A549 (cell line): ENCODE results near the gene UBE2H.

Experiments
- ATOH8 ChIP-seq: fragments of 250-450 bp; sonication (Bioruptor Pico); IDR thresholded peaks from 2 replicates; pipeline ENCODE4 v1.5.0; 2020; ENCODE audit warnings: low read depth, mild to moderate bottlenecking, moderate library complexity
- CHD2 ChIP-seq: fragments of 150-350 bp; IDR thresholded peaks from 2 replicates; pipeline ENCODE4 v1.6.1; 2014; ENCODE audit warnings: low read length; ENCODE audit not compliant: partially characterized antibody
- CTCF ChIP-seq: fragments of >200 bp; sonication (Bioruptor Twin); formaldehyde crosslinking; IDR thresholded peaks from 3 replicates; pipeline ENCODE4 v1.5.1; 2016
- EP300 ChIP-seq, 2 experiments: fragments of >200 bp; sonication (Bioruptor Twin); formaldehyde crosslinking; IDR thresholded peaks; 2 replicates in 1 of 2; 3 replicates in 1 of 2; pipeline ENCODE4 v1.6.1; 2016 to 2017
- ESRRA ChIP-seq: fragments of 150-350 bp; IDR thresholded peaks from 2 replicates; pipeline ENCODE4 v1.6.1; 2014; ENCODE audit warnings: mild to moderate bottlenecking, low read length, borderline replicate concordance
- MAX ChIP-seq: IDR thresholded peaks from 2 replicates; pipeline ENCODE4 v1.6.1; 2012
- MAZ ChIP-seq: fragments of 150-350 bp; IDR thresholded peaks from 2 replicates; pipeline ENCODE4 v1.6.1; 2014; ENCODE audit warnings: antibody characterized with exemption, low read depth, low read length, borderline replicate concordance
- POLR2A ChIP-seq: IDR thresholded peaks from 2 replicates; pipeline ENCODE4 v1.6.1; 2012; ENCODE audit warnings: mild to moderate bottlenecking, low read length
- RARB ChIP-seq: fragments of 250-450 bp; sonication (Bioruptor Pico); IDR thresholded peaks from 2 replicates; pipeline ENCODE4 v1.8.0; 2021; ENCODE audit warnings: mild to moderate bottlenecking, moderate library complexity
- RCOR1 ChIP-seq: fragments of 150-350 bp; IDR thresholded peaks from 2 replicates; pipeline ENCODE4 v1.6.1; 2014; ENCODE audit warnings: antibody characterized with exemption, low read length, low read depth
- REST ChIP-seq: fragments of 200-600 bp; sonication (generic); IDR thresholded peaks from 2 replicates; pipeline ENCODE4 v1.6.1; 2016; ENCODE audit warnings: antibody characterized with exemption, mild to moderate bottlenecking, moderate library complexity
- TP53 ChIP-seq: fragments of 250-450 bp; sonication (Bioruptor Pico); IDR thresholded peaks from 2 replicates; pipeline ENCODE4 v1.5.0; 2021; ENCODE audit warnings: mild to moderate bottlenecking, moderate library complexity

GRCh38 chr7:129783584-129783919 is 169.2 kb downstream of the UBE2H start:
- TF ChIP-seq CTCF (no peak), REST (no peak), RCOR1 (no peak), MAX (no peak), TP53 (CRISPR knock-in tag) (no peak), ESRRA (no peak), RARB (CRISPR knock-in tag) (no peak), CHD2 (no peak), EP300 (IDR thresholded peaks at IDR 0.05) (no peak), POLR2A (no peak), MAZ (no peak), ATOH8 (CRISPR knock-in tag) (no peak)
